CD14-positive monocyte (primary cell): ENCODE data around the gene NCOA7. TPM values are rescaled to one million over a fixed set of nuclear protein-coding genes. Genes with fewer than 3 reads are reported as not detected.

Source experiments
- DNase-seq, 3 donors: peaks; one replicate each; pipeline ENCODE4 v3.0.0-alpha.2; 2011 to 2022
- H2AFZ ChIP-seq: 2 replicates; pipeline ENCODE4 v1.6.0; 2012; ENCODE audit warnings: mild to moderate bottlenecking, low read depth, low read length, inconsistent platforms; ENCODE audit not compliant: insufficient read depth, poor library complexity, severe bottlenecking
- H3K27ac ChIP-seq, 2 donors: 1 replicate in 1 of 2; 2 replicates in 1 of 2; pipeline ENCODE4 v1.5.1; 2012 to 2013; ENCODE audit warnings: low read length in 2 of 2, control low read depth in 1 of 2, inconsistent platforms in 1 of 2, low read depth in 1 of 2, mild to moderate bottlenecking in 1 of 2
- H3K27me3 ChIP-seq, 2 donors: one replicate each; pipeline versions ENCODE4 v1.6.0 to v1.6.1; 2011 to 2013; ENCODE audit warnings: low read length in 2 of 2; ENCODE audit not compliant: control insufficient read depth in 2 of 2, insufficient read depth in 2 of 2
- H3K36me3 ChIP-seq, 2 donors: replicated peaks in 1 of 2; 1 replicate in 1 of 2; 2 replicates in 1 of 2; pipeline versions ENCODE4 v1.5.1 to v1.6.1; 2012 to 2013; ENCODE audit warnings: low read length in 2 of 2, control low read depth in 1 of 2, inconsistent platforms in 1 of 2, mild to moderate bottlenecking in 1 of 2; ENCODE audit not compliant: insufficient read depth in 2 of 2, control insufficient read depth in 1 of 2
- H3K4me1 ChIP-seq, 2 donors: 1 replicate in 1 of 2; 2 replicates in 1 of 2; pipeline versions ENCODE4 v1.5.1 to v1.6.1; 2012 to 2013; ENCODE audit warnings: low read length in 2 of 2, control low read depth in 1 of 2, inconsistent platforms in 1 of 2, mild to moderate bottlenecking in 1 of 2, moderate library complexity in 1 of 2; ENCODE audit not compliant: insufficient read depth in 2 of 2, control insufficient read depth in 1 of 2
- H3K4me2 ChIP-seq: replicated peaks from 2 replicates; pipeline ENCODE3; 2012; ENCODE audit warnings: low read length, moderate library complexity, mild to moderate bottlenecking; ENCODE audit not compliant: poor library complexity, severe bottlenecking; ENCODE audit errors: extremely low read depth
- H3K4me3 ChIP-seq, 3 experiments: fragments of 200-600 bp in 1 of 3; sonication (generic) in 1 of 3; replicated peaks in 1 of 3; 1 replicate in 2 of 3; 2 replicates in 1 of 3; pipeline ENCODE4 v1.5.1; 2011 to 2013; ENCODE audit warnings: low read length in 3 of 3, mild to moderate bottlenecking in 3 of 3, control low read depth in 2 of 3, low read depth in 2 of 3, inconsistent platforms in 1 of 3, moderate library complexity in 1 of 3
- H3K79me2 ChIP-seq: 2 replicates; pipeline ENCODE4 v1.6.0; 2012; ENCODE audit warnings: mild to moderate bottlenecking, control low read depth, inconsistent platforms, low read length, moderate library complexity; ENCODE audit not compliant: insufficient read depth
- H3K9ac ChIP-seq: 2 replicates; pipeline ENCODE4 v1.6.0; 2017; ENCODE audit warnings: low read length, mild to moderate bottlenecking; ENCODE audit not compliant: insufficient read depth, poor library complexity, severe bottlenecking
- H3K9me3 ChIP-seq, 2 donors: replicated peaks in 1 of 2; 1 replicate in 1 of 2; 2 replicates in 1 of 2; pipeline versions ENCODE4 v1.5.1 to v1.6.1; 2012 to 2013; ENCODE audit warnings: low read length in 2 of 2, control low read depth in 1 of 2; ENCODE audit not compliant: control insufficient read depth in 1 of 2, insufficient read depth in 1 of 2
- H4K20me1 ChIP-seq: 2 replicates; pipeline ENCODE4 v1.6.0; 2012; ENCODE audit warnings: mild to moderate bottlenecking, low read length, control low read depth, moderate library complexity; ENCODE audit not compliant: insufficient read depth
- H3K27ac Mint-ChIP-seq, 7 donors: one replicate each; pipeline ENCODE4 v1.8.0; 2020; ENCODE audit warnings: mild to moderate bottlenecking in 7 of 7, mixed read lengths in 7 of 7, moderate library complexity in 6 of 7, inconsistent platforms in 2 of 7
- H3K27me3 Mint-ChIP-seq, 3 donors: one replicate each; pipeline ENCODE4 v1.8.0; 2021 to 2022; ENCODE audit warnings: low read depth in 3 of 3, mild to moderate bottlenecking in 3 of 3, mixed read lengths in 3 of 3, moderate library complexity in 3 of 3, inconsistent platforms in 1 of 3
- H3K36me3 Mint-ChIP-seq, 2 donors: one replicate each; pipeline ENCODE4 v1.8.0; 2020; ENCODE audit warnings: mixed read lengths in 2 of 2, inconsistent platforms in 1 of 2, mild to moderate bottlenecking in 1 of 2
- H3K4me1 Mint-ChIP-seq: one replicate; pipeline ENCODE4 v1.8.0; 2020; ENCODE audit warnings: mild to moderate bottlenecking, mixed read lengths
- H3K4me3 Mint-ChIP-seq, 2 donors: one replicate each; pipeline ENCODE4 v1.8.0; 2020; ENCODE audit warnings: mild to moderate bottlenecking in 2 of 2, mixed read lengths in 2 of 2, moderate library complexity in 1 of 2
- H3K9me3 Mint-ChIP-seq, 7 donors: one replicate each; pipeline ENCODE4 v1.8.0; 2020 to 2022; ENCODE audit warnings: mixed read lengths in 7 of 7, mild to moderate bottlenecking in 6 of 7, moderate library complexity in 6 of 7, inconsistent platforms in 2 of 7
- WGBS: methylation state at CpG from one replicate; pipeline ENCODE4 v1.1.5; 2013; ENCODE audit warnings: missing lambda C conversion rate; ENCODE audit not compliant: insufficient coverage; 5-methylcytosine and 5-hydroxymethylcytosine counted together
- intact Hi-C, 2 donors: fragments of 100-400 bp; cut with micrococcal nuclease; formaldehyde crosslinking; loops; one replicate each; pipeline versions ENCODE4 v1.15.0 to v1.15.1; 2023
- polyA plus RNA-seq, 3 donors: library from polyadenylated mRNA; depleted of rRNA in 1 of 3; unstranded in 2 of 3; stranded (reverse) in 1 of 3; fragments of 300-500 nt in 2 of 3; fragments of >200 nt in 1 of 3; fragmentation: Illumina TruSeq in 2 of 3; gene quantifications; 1 replicate in 2 of 3; 2 replicates in 1 of 3; pipeline ENCODE4 v1.2.3, GENCODE V29; 2012 to 2021
- TF ChIP-seq, protein P1 (sequence below): fragments of 200-600 bp; IDR thresholded peaks from one replicate; pipeline ENCODE4 v1.8.0; 2022; ENCODE audit warnings: antibody characterized with exemption, mild to moderate bottlenecking

The NCOA7 gene
- polyA plus RNA-seq, 3 donors, result 8.3 to 21.9 (median 11.2) TPM

DNA sequence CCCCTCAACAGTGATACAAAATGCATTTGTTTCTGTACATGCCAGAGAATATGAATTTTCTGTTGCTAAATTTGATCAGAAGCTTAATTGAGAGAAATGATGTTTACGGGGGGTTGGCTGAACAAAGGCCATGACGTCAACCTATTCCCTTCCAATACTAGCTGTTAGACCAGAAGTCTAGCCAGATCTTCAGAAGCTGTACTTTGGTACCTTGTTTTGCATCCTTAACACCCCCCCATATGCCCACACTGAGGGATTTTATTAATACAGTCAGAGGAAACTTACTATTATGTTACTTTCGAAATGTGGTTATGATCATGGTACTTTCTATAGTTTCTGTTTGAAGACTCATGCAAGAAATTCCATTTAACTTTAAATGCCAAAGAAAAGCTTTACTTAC, 3.1 kb downstream of the NCOA7 start:
- Histone ChIP-seq H3K79me2 (peaks cover 71% of the 10 kb centered on the region), H3K27ac (no peak overlapping the region), H3K9me3 (no peaks in the 10 kb centered on the region), H3K4me2 (no peak overlapping the region), H3K4me1 (peaks cover 36 to 51% of the 10 kb centered on the region in 2 donors), H3K4me3 (no peak overlapping the region), H3K27me3 (no peaks in the 10 kb centered on the region), H4K20me1 (no peaks in the 10 kb centered on the region), H2AFZ (no peak overlapping the region), H3K36me3 (no peaks in the 10 kb centered on the region), H3K9ac (no peak overlapping the region)
- Mint-ChIP-seq H3K4me1 (peaks cover 58% of the 10 kb centered on the region), H3K9me3 (no peaks in the 10 kb centered on the region), H3K36me3 (peaks cover 0 to 3% of the 10 kb centered on the region in 2 donors), H3K4me3 (no peak overlapping the region), H3K27me3 (no peaks in the 10 kb centered on the region), H3K27ac (no peak overlapping the region)
- intact Hi-C loops, result loop anchor here in 1 of 2 donors (10.0 kb wide), 1 partner anchor 51 kb away; no protein-coding TSS in a partner anchor
- DNase-seq, result no peak
- WGBS, result no CpG with 5 or more reads among the region's 3 CpGs
- TF ChIP-seq, protein P1, sequence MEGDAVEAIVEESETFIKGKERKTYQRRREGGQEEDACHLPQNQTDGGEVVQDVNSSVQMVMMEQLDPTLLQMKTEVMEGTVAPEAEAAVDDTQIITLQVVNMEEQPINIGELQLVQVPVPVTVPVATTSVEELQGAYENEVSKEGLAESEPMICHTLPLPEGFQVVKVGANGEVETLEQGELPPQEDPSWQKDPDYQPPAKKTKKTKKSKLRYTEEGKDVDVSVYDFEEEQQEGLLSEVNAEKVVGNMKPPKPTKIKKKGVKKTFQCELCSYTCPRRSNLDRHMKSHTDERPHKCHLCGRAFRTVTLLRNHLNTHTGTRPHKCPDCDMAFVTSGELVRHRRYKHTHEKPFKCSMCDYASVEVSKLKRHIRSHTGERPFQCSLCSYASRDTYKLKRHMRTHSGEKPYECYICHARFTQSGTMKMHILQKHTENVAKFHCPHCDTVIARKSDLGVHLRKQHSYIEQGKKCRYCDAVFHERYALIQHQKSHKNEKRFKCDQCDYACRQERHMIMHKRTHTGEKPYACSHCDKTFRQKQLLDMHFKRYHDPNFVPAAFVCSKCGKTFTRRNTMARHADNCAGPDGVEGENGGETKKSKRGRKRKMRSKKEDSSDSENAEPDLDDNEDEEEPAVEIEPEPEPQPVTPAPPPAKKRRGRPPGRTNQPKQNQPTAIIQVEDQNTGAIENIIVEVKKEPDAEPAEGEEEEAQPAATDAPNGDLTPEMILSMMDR, result no peak

- no peak overlapping the region for H3K27ac Mint-ChIP-seq
- H4K20me1 ChIP-seq, result no peaks in the 10 kb centered on the region
- H3K79me2 ChIP-seq, result peaks cover 71% of the 10 kb centered on the region
- no peak for DNase-seq
- H3K4me2 ChIP-seq, result no peak overlapping the region
- peaks cover 38 to 51% of the 10 kb centered on the region in 2 donors for H3K4me1 ChIP-seq
- H3K27ac ChIP-seq, result no peak overlapping the region
- H3K4me3 ChIP-seq, result no peak overlapping the region
- no peak overlapping the region for H2AFZ ChIP-seq
- intact Hi-C loops, result loop anchor here in 1 of 2 donors (10.0 kb wide), 1 partner anchor 50 kb away; no protein-coding TSS in a partner anchor
- H3K9me3 ChIP-seq, result no peaks in the 10 kb centered on the region
- H3K27me3 ChIP-seq, result no peaks in the 10 kb centered on the region
- no CpG with 5 or more reads among the region's 5 CpGs for whole genome bisulfite sequencing
- TF ChIP-seq, protein P1, result no peak
- H3K36me3 Mint-ChIP-seq, result peaks cover 0 to 3% of the 10 kb centered on the region in 2 donors
- peaks cover 60% of the 10 kb centered on the region for H3K4me1 Mint-ChIP-seq
- H3K27me3 Mint-ChIP-seq, result no peaks in the 10 kb centered on the region
- no peaks in the 10 kb centered on the region for H3K9me3 Mint-ChIP-seq
- no peak overlapping the region for H3K4me3 Mint-ChIP-seq
- no peak overlapping the region for H3K9ac ChIP-seq
- H3K36me3 ChIP-seq, result no peaks in the 10 kb centered on the region
Observed at GRCh38 chr6:125794342-125795137, 3.8 kb downstream of the NCOA7 start.
